ENCODE data around the gene EIPR1.
A peak's percentile ranks its signal among the peaks of the same experiment; 100 is the strongest.

Gene EIPR1

GRCh38 chr2:3241971-3242746, 135.5 kb downstream of the EIPR1 start:
- no peak for DNase-seq

GRCh38 chr2:3238951-3239841, 138.4 kb downstream of the EIPR1 start:
- DNase-seq: no peak

- DNase-seq: no peak
Observed at GRCh38 chr2:3236300-3237045, 141.1 kb downstream of the EIPR1 start.

- DNase-seq: no peak
Observed at GRCh38 chr2:3233877-3234276, 143.7 kb downstream of the EIPR1 start.

- DNase-seq: no peak
Observed at GRCh38 chr2:3229221-3229620, 148.4 kb downstream of the EIPR1 start.

GRCh38 chr2:3224681-3225080, 152.9 kb downstream of the EIPR1 start:
- DNase-seq: no peak

- peak; percentile 81 for DNase-seq
Observed at GRCh38 chr2:3223080-3223923, 154.3 kb downstream of the EIPR1 start.

- peak; percentile 77 for DNase-seq
Observed at GRCh38 chr2:3222636-3223035, 155.0 kb downstream of the EIPR1 start.

GRCh38 chr2:3219536-3219935, 158.1 kb downstream of the EIPR1 start:
- DNase-seq: no peak

GRCh38 chr2:3217646-3218045, 160.0 kb downstream of the EIPR1 start:
- no peak for DNase-seq

- DNase-seq: no peak
Observed at GRCh38 chr2:3216841-3217495, 160.7 kb downstream of the EIPR1 start.

- DNase-seq: no peak
Observed at GRCh38 chr2:3214806-3215404, 162.7 kb downstream of the EIPR1 start.

- no peak for DNase-seq
Observed at GRCh38 chr2:3214065-3214464, 163.6 kb downstream of the EIPR1 start.

GRCh38 chr2:3212984-3213383, 164.6 kb downstream of the EIPR1 start:
- no peak for DNase-seq

- DNase-seq: no peak
Observed at GRCh38 chr2:3212061-3212362, 165.6 kb downstream of the EIPR1 start.

- DNase-seq: no peak
Observed at GRCh38 chr2:3211256-3212060, 166.2 kb downstream of the EIPR1 start.

GRCh38 chr2:3210257-3210656, 167.4 kb downstream of the EIPR1 start:
- no peak for DNase-seq

GRCh38 chr2:3209258-3209657, 168.4 kb downstream of the EIPR1 start:
- no peak for DNase-seq

GRCh38 chr2:3208591-3208990, 169.0 kb downstream of the EIPR1 start:
- DNase-seq: no peak

GRCh38 chr2:3208179-3208578, 169.4 kb downstream of the EIPR1 start:
- no peak for DNase-seq

GRCh38 chr2:3207091-3207491, 170.5 kb downstream of the EIPR1 start:
- no peak for DNase-seq

All from CD4-positive, alpha-beta T cell treated with Interleukin-10 for 1 hour (primary cell).